ENCODE results near the gene SERPINB4. TPM values are rescaled to one million over a fixed set of nuclear protein-coding genes. Genes with fewer than 3 reads are reported as not detected.

SERPINB4 gene
- total RNA-seq, 4 donors from 2014 or later, result not detected

DNA sequence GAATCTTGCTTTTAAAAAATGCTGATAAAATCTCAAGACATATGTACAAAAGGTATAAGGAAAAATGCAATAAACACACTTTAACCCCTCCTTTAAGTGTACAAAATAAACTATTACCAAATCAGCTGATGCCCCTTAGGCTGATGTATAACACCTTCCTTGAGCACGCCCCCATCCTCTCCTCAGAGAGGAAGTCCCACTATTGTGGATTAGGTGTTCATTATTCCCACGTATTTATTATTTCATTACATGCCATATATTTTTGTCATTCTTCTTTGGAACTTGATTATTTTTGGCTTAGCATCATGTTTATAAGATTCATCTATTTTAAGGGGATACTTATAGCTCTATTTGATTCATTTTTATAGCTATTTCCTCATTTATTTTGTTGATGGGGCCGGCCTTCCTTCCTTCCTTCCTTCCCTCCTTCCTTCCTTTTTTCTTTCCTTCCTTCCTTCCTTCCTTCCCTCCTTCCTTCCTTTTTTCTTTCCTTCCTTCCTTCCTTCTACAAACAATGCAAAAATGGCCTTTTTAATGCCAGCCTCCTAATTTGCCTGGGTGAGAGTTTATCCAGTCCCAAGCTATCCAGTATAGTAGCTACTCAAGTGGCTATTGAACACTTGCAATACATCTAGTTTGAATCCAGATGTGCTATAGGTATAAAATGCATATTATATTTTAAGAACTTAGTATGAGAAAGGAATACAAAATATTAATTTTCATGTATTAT, 52.9 kb downstream of the SERPINB4 start:
- Histone ChIP-seq H3K9me3 (no peaks in the 10 kb centered on the region), H3K36me3 (no peaks in the 10 kb centered on the region), H3K4me1 (no peaks in the 10 kb centered on the region), H3K4me3 (no peak overlapping the region), H3K27ac (no peak overlapping the region), H3K27me3 (no peaks in the 10 kb centered on the region)
- intact Hi-C loops (cut with DNase I; ENCODE audit: low total_unique reads), result no loop called here
- DNase-seq, result no peak
- TF ChIP-seq, protein P1, sequence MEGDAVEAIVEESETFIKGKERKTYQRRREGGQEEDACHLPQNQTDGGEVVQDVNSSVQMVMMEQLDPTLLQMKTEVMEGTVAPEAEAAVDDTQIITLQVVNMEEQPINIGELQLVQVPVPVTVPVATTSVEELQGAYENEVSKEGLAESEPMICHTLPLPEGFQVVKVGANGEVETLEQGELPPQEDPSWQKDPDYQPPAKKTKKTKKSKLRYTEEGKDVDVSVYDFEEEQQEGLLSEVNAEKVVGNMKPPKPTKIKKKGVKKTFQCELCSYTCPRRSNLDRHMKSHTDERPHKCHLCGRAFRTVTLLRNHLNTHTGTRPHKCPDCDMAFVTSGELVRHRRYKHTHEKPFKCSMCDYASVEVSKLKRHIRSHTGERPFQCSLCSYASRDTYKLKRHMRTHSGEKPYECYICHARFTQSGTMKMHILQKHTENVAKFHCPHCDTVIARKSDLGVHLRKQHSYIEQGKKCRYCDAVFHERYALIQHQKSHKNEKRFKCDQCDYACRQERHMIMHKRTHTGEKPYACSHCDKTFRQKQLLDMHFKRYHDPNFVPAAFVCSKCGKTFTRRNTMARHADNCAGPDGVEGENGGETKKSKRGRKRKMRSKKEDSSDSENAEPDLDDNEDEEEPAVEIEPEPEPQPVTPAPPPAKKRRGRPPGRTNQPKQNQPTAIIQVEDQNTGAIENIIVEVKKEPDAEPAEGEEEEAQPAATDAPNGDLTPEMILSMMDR (IDR thresholded peaks at IDR 0.05), result no peak
- TF ChIP-seq POLR2A (IDR thresholded peaks at IDR 0.05), result no peak

- no peak for DNase-seq
- Histone ChIP-seq H3K36me3 (no peaks in the 10 kb centered on the region), H3K4me3 (no peak overlapping the region), H3K27ac (no peak overlapping the region), H3K4me1 (no peaks in the 10 kb centered on the region), H3K9me3 (no peaks in the 10 kb centered on the region), H3K27me3 (no peaks in the 10 kb centered on the region)
- intact Hi-C loops (cut with DNase I; ENCODE audit: low total_unique reads), result no loop called here
- TF ChIP-seq, protein P1 (IDR thresholded peaks at IDR 0.05), result no peak
- TF ChIP-seq POLR2A (IDR thresholded peaks at IDR 0.05), result no peak
Measured at GRCh38 chr18:63590373-63590772, 53.7 kb downstream of the SERPINB4 start.

GRCh38 chr18:63588909-63589308, 55.1 kb downstream of the SERPINB4 start:
- intact Hi-C loops (cut with DNase I; ENCODE audit: low total_unique reads), result loop anchor here (10.0 kb wide), 1 partner anchor 64 kb away; no protein-coding TSS in a partner anchor
- no peaks in the 10 kb centered on the region for H3K27me3 ChIP-seq
- no peaks in the 10 kb centered on the region for H3K4me1 ChIP-seq
- H3K9me3 ChIP-seq, result no peaks in the 10 kb centered on the region
- no peaks in the 10 kb centered on the region for H3K36me3 ChIP-seq
- no peak for DNase-seq
- TF ChIP-seq POLR2A (IDR thresholded peaks at IDR 0.05), result no peak
- TF ChIP-seq, protein P1 (IDR thresholded peaks at IDR 0.05), result no peak
- H3K27ac ChIP-seq, result no peak overlapping the region
- no peak overlapping the region for H3K4me3 ChIP-seq

Other genes with a start within 250 kb of the SERPINB4 start
- 100 to 1,000 TPM in 1 of 4 donors, 10 to 100 TPM in 3; 32.4 to 214 (median 52.2) TPM for gene VPS4B, start 221.8 kb downstream of the SERPINB4 start, total RNA-seq
- under 1 TPM in 1 of 4 donors, not detected in 3; 0.69 TPM for gene SERPINB5, start 167.3 kb downstream of the SERPINB4 start, total RNA-seq
- gene SERPINB12, start 101.9 kb downstream of the SERPINB4 start, total RNA-seq, result not detected
- gene SERPINB13, start 56.9 kb downstream of the SERPINB4 start, total RNA-seq, result not detected
- gene SERPINB3, start 17.6 kb upstream of the SERPINB4 start, total RNA-seq, result not detected
- not detected for gene SERPINB11, start 58.7 kb upstream of the SERPINB4 start, total RNA-seq
- not detected for gene SERPINB7, start 131.2 kb upstream of the SERPINB4 start, total RNA-seq
- gene SERPINB2, start 243.4 kb upstream of the SERPINB4 start, total RNA-seq, result 1 to 10 TPM in 1 of 4 donors, under 1 TPM in 1, not detected in 2; 0.55 to 8.2 TPM